Measurements from ENCODE around the gene UBE2H.

UBE2H gene

DNA sequence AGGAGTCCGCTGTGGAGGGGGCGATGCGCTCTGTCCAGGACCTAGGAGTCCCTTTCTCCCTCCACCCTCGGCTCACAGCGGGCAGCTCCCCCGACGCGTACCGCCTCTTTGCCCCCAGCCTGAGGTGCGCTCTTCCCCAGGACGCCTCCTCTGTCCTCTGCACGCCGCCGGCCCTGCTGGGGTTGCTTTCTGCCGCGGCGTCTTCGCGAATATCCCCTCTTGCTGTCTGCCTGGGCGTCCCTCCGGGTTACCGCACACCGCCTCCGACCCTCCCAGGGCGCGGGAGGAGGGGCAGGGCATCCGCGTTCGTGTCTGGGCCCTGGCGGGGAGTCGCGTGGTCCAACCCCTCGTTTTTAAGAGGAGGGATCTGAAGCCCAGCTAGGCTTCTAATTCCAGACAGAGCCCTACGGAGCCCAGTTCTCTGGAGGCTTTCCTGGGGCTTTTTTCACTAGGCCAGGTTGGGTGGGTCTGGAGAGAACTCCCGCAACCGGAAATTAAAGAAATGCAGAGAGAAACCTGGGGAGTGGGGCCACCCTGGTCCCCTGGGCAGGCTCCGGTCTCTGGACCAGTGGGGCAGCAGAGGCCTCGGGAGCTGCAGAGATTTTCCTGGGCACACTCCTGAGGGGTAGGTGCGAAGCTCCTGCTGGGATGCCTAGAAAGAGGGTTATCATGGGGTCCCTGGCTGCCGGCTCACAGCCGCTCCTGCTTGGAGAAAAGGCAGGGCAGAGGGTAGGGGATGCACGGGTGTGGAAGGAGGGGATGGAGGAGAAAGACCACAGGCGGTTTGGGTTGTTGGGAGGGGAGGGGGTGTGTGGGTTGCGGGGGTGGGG, 166.9 kb downstream of the UBE2H start:
- no peak for FAIRE-seq
- TF ChIP-seq, protein P1, sequence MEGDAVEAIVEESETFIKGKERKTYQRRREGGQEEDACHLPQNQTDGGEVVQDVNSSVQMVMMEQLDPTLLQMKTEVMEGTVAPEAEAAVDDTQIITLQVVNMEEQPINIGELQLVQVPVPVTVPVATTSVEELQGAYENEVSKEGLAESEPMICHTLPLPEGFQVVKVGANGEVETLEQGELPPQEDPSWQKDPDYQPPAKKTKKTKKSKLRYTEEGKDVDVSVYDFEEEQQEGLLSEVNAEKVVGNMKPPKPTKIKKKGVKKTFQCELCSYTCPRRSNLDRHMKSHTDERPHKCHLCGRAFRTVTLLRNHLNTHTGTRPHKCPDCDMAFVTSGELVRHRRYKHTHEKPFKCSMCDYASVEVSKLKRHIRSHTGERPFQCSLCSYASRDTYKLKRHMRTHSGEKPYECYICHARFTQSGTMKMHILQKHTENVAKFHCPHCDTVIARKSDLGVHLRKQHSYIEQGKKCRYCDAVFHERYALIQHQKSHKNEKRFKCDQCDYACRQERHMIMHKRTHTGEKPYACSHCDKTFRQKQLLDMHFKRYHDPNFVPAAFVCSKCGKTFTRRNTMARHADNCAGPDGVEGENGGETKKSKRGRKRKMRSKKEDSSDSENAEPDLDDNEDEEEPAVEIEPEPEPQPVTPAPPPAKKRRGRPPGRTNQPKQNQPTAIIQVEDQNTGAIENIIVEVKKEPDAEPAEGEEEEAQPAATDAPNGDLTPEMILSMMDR (IDR thresholded peaks at IDR 0.05; ENCODE audit: insufficient read depth, missing control alignments), result no peak
- DNase-seq (ENCODE audit: insufficient read length, low spot score), result no peak

DNA sequence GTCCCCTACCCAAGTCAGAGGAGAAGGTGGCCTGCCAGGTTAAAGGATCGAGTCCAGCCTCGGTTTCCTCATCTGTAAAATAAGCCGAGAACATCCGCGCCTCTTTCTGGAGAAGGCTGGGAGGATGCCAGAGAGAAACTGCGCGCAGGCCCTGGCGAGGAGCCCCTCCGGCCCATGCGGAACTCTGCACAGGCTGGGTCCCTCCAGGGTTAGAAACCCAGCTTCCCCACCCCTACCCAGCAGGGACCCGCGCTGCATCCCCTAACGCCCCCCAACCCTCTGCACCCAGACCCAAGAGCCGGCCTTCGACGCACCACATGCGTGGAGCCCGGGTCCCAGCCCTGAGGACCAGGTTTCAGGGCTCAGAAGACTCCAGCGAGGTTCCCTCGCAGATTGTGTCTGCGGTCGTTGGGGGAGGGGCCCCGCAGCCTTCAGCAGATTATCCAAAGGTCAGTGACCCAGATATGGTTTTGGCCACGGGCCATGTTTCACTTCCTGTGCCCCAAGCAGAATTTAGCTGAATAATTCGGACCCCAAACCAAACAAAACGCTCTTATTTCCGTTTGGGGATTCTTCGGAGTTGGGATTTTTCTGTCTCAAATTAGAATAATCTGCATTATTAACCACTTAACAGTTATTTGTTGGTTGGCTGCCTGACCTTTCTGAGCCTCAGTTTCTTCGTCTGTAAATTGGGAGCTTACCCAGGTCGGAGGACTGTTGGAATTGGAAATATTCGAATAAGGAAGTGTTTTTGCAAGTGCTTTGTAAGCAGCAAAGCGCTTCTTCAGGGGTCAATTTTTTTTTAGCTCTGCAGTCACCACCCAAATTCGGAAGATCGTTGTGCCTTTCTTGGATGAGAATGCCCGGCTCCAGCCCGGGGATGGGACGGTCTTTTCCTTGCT, 167.7 kb downstream of the UBE2H start:
- TF ChIP-seq, protein P1 (IDR thresholded peaks at IDR 0.05; ENCODE audit: insufficient read depth, missing control alignments), result no peak
- FAIRE-seq (no peak), DNase-seq (ENCODE audit: insufficient read length, low spot score) (no peak)

DNA sequence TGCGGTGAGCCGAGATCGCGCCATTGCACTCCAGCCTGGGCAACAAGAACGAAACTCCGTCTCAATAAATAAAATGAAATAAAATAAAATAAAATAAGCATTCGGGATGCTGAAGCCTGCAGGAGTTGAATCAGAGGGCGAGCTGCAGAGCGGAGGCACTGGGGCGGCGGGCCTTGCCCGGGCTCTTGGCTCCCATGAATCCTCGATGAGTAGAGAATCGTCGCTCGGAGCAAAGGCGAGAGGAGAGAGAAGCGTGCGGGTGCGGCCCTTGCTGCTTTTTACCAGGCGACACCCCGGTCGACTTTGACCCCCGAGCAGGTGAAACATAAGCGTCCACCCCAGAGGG, 168.3 kb downstream of the UBE2H start:
- TF ChIP-seq, protein P1 (IDR thresholded peaks at IDR 0.05; ENCODE audit: insufficient read depth, missing control alignments), result no peak

DNA sequence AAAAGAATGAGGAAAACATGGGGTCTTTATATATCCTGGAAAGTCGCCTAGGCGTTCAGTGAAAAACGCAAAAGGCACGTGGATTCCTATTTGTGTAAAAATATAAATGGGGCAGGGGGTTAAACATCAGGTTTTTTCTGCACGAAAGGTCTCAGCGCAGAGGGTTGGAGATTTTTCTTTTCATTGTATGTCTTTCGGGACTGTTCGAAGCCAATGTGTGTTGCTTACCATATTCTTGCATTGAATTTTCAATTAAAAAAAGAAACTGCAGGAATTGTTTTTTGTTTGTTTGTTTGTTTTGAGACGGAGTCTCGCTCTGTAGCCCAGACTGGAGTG, 169.2 kb downstream of the UBE2H start:
- DNase-seq (ENCODE audit: insufficient read length, low spot score) (no peak), FAIRE-seq (no peak)
- TF ChIP-seq, protein P1 (IDR thresholded peaks at IDR 0.05; ENCODE audit: insufficient read depth, missing control alignments), result no peak

More for the DNA sequence above, 168.3 kb downstream of the UBE2H start:
- DNase-seq (ENCODE audit: insufficient read length, low spot score) (no peak), FAIRE-seq (no peak)

DNA sequence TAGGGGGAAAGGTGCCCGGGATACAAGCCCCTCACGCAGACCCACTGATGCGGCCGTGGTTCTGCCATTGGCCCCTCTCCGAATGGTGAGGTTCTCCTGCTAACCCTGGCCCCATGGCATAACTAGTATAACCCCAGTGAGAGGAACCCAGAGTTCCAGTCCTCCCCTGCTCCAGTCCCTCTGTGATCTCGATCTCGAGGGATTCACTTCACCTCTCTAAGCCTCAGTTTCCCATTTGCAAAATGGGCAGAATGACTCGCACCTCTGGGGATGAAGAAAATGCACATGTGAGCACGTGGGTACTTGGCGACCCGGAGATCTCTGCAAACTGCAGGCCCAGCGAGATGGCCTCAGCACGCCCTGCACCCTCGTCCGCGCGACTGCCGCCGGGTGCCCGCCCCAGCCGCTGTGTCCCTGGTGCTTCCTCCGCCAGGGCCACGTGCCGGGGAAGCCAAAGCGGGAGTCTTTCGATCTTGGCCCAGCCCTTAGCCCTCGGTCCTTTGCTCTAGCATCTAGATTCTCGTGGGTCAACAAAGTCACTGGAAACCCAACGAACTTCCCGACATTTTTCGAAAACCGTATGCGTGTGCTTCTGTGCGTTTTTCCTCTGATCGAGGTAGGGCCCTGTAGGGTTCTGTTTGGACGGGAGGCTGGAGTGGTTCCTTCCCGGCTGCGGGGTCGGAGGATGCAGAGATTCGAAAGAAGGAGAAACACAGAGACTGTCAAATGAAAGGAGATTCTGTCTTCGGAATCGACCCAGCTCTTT, 169.8 kb downstream of the UBE2H start:
- no peak for FAIRE-seq

DNA sequence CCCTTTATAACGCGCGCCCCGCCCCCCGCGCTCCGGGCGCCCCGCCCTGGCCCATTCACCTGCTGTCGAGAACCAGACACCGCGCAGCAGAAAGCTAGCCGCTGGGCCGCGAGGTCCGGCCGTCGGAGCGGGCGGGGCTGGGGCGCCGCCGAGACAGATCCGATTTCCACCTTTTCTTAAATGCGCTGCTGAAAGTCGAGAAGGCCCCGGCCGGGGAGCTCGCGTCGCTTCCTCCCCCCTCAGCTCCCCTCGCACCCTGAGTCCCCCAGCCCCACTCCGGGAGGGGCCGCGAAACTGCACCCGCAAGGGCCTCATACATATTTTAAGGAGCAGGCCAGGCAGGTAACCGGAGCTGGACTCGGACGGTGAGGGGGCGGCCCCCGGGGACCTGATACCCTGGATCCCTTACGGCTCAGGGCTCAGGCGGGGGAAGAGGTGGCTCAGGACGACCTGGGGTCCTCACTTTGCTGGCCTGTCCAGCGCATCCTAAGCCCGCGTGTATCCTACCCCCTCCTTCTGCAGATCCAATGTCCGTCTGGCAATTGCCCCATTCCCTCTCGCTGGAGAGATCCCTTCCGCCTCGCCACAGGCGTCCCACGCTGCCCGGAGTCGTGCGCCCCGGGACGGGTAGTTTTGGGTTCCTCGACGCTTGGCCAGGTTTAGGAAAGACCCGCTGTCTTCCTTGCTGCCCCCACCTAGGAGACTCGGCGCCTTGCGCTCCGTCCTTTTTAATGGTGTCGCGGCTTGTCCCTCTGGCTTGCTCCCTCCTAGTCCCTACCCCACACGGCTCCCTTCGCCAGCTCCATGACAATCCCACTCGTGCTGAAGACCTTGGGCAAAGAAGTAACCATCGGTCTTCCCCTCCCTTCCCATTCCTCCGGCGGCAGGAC, 170.6 kb downstream of the UBE2H start:
- TF ChIP-seq, protein P1 (IDR thresholded peaks at IDR 0.05; ENCODE audit: insufficient read depth, missing control alignments), result no peak
- peak; percentile 70 for DNase-seq (ENCODE audit: insufficient read length, low spot score)
- FAIRE-seq, result no peak

More for the DNA sequence above, 169.8 kb downstream of the UBE2H start:
- no peak for DNase-seq (ENCODE audit: insufficient read length, low spot score)
- TF ChIP-seq, protein P1 (IDR thresholded peaks at IDR 0.05; ENCODE audit: insufficient read depth, missing control alignments), result no peak
